ENCODE results near the gene TENM4.

Gene TENM4

DNA sequence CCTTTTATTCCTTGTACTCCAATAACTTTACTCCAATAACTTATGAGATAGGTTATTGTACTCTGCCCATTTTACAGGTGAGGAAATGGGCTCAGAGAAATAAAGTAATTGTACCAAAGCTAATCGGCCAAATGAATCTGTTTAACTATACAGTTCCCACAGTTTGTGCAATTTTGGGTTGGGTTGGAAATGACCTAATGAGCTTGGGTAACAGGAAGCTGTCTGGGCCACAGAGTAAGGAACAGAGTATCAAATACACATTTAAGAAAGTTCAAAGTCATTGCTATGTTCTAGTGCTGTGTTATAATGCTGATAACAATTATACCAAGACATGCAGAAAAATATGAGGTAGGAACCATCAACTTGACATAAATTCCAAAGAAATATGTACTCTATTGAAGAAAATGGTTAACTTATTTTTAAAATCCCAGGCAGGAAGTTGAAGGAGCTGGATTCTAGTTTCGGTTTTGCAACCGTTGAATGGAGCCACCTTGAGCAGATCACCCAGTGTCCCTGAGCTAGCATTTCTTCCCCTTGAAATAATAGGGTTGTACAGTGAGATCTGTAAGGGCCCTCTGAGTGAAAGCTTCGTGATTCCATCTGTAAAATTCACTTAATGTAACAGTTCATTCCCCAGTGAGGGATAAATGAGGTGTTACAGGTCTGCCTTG lies 505.3 kb downstream of the TENM4 start:
- DNase-seq (ENCODE audit: low spot score): no peak

GRCh38 chr11:78933350-78933749 lies 507.5 kb downstream of the TENM4 start:
- DNase-seq (ENCODE audit: low spot score): no peak

- no peak for DNase-seq (ENCODE audit: low spot score)
Observed at GRCh38 chr11:78932757-78933156, 508.1 kb downstream of the TENM4 start.

DNA sequence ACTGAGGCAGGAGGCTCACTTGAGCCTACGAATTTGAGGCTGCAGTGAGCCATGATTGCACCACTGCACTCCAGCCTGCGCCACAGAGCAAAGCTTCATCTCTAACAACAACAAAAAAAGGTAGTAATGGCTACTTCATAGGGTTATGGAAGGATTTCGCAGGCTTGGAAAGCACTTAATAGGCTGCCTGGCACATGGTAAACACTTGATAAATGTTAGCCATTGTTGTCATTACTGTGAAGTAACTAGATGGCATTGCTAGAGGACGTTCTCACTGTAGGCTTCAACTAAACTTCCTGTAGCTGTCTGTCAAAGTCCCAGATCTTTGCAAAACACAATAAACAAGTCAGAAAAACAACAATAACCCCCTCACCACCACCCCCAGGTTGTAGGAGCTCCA lies 508.9 kb downstream of the TENM4 start:
- DNase-seq (ENCODE audit: low spot score): no peak

DNA sequence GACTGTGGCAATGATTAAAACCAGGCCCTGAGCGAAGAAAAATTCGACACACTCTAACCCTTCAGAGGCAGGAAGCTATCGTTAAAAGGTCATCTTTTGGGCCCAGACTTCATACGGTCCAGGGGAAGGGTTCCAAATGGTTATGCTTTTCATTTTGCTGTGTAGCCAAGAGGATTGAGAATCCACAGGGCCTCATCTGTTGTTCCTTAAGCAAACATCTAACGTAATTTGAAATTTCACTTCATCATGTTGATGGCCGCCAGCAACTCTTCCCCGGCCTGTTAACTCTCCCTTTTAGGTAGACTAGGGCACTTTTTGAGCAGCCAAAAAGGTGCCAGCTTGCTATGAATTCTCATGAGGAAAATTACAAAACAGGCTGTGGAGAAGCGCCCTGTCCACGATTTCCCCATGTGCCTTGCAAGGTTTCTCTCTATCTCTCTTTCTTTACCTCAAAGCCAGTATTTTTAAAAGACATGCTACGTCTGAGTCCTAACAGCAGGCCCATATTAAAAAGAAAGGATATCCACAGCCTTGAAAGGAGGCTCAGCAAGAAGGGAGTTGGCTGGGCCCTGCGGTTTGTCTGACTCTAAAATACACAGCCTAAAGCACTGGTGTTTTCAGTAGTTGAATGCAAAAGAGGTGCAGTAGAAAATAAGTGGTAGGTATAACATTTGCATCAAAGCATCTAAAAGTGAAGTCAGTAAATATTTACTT lies 509.9 kb downstream of the TENM4 start:
- no peak for DNase-seq (ENCODE audit: low spot score)

DNA sequence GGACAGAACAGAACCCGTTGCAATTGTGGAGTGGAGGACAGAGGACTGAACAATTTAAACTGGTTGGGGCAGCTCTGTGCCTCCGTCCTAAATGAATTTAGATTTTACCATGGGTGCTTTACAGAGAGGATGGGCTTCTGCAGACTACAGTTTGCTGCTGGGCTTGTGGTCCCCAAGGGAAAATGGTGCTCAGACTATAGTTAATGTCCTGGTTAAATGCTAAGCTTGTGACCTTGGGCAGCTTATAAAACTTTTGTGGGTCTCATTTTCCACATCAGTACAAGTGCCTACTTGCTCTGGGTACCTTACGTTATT lies 511.0 kb downstream of the TENM4 start:
- DNase-seq (ENCODE audit: low spot score): no peak

GRCh38 chr11:78929207-78929905 lies 511.5 kb downstream of the TENM4 start:
- DNase-seq (ENCODE audit: low spot score): no peak

DNA sequence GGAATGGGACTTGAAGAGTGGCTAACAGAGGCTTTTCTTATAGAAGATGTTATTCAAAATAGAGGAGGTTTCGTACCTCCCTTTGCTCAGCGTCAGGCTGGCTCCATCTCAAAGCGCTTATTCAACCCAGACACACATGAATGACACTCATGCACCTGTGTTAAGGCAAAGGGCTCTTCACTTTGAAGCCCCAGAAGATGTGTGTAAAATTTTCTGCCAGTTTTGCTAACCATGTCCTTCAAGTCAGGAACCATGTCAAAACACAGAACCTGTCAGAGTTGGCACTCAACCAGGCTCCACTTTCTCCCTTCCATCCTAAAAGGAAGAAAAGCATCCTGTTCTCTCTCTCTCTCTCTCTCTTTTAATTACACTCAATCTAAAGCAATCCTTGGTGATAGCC lies 513.3 kb downstream of the TENM4 start:
- no peak for DNase-seq (ENCODE audit: low spot score)

GRCh38 chr11:78926633-78927338 lies 514.0 kb downstream of the TENM4 start:
- no peak for DNase-seq (ENCODE audit: low spot score)

DNA sequence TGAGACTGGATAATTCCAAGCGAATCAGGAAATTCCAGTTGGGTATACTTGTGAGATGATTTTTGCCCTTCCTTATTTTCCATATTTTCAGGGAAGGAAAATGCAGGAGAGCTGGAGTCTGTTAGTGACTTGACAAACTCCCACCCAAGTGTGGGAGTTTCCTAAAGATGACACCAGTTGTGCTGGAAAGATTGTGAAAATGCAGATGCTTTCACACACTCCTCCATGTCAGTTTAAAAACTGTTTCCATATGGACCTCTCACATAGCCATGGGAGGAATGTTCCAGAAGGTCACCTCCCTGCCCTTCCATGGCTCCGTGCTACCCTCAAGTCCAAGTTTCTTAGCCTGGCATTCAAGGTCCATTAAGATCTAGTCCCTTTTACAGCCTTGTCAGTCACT lies 515.4 kb downstream of the TENM4 start:
- no peak for DNase-seq (ENCODE audit: low spot score)

DNA sequence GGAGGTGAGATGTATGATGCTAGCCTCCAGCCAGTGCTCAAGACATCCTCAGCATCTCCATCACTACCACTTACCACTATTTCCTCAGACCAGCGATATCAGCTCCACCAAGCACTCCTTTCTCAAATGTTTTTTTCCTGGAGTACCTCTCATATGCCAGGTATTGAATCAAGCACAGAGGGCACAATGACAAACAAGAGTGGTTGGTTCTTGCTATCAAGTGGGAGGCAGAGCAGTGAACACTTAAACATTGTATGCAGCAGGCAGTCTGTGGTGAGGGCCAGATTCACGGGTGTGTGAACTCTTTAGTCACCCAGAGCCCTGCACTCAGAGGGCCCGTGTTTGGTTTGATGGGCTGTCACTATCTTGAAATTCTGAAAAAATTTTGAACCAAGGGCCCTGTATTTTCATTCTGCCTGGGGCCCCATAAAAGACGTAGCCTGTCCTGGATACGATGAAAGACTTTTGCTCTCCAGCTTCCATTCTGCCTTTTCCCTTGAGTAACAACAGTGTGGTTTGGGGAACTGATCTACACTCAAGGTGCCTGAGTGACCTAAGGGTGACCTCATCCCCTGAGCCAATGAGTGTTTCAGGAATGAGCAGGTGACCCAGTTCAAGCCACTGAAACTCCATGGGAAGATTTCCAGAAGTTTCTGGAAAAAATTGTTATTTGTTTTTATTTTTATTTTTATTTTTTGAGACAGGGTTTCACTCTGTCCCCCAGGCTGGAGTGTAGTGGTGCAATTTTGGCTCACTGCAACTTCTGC lies 517.8 kb downstream of the TENM4 start:
- no peak for DNase-seq (ENCODE audit: low spot score)

- DNase-seq (ENCODE audit: low spot score): no peak
Observed at GRCh38 chr11:78921509-78921908, 519.3 kb downstream of the TENM4 start.

DNA sequence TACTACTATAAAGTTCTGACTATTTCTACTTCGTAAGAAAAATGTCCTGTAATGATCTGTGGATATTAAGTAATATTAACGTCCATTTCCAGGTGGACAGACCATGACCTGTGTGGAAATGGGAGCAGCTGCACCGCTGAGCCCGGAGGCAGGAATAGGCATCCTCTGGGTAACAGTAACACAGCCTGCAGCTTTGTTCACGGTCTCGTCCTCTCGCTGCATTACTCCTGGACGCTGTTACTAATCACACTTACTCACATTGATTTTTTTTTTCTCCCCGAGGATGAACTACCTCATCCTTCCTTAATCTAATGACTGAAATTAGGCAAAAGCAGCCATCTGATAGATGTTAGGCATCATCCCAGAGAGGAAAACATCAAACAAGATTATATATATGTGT lies 520.5 kb downstream of the TENM4 start:
- DNase-seq (ENCODE audit: low spot score): no peak

DNA sequence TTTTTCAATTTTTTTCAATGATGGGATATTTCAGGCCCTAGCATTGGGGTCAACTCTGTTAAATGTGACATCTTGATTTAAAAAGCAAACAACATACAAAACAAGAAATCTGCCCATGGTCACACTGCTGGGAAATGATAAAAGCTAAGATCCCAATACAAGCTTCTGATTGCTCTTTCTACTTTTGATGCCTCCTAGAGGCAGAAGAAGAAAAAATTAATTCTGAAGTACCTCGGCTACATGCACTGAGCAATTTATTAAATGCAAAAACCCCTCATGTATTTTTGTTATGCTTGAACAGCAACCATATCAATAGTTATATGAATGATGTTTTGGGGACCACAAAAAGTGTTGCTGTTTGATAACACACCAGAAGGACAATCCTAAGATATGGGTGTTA lies 524.1 kb downstream of the TENM4 start:
- no peak for DNase-seq (ENCODE audit: low spot score)

GRCh38 chr11:78914503-78914902 lies 526.3 kb downstream of the TENM4 start:
- DNase-seq (ENCODE audit: low spot score): no peak

DNA sequence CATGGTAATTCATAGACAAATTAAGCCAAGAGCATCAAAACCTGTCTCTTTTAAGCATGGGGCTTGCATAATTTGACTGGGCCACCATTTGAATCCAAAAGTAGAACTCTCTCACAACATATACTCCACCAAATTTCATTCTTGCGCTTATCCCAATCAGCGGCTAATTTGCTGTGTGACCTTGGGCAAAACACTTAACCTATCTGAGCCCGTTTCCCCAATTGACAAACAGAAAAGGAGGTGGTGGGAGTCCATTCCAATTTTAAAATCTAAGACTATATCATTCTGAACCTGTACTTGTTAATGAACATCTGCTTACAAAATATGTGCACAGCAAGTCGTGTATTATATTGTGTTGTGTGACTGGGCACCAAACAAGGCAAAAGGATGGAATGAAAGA lies 528.1 kb downstream of the TENM4 start:
- no peak for DNase-seq (ENCODE audit: low spot score)

DNA sequence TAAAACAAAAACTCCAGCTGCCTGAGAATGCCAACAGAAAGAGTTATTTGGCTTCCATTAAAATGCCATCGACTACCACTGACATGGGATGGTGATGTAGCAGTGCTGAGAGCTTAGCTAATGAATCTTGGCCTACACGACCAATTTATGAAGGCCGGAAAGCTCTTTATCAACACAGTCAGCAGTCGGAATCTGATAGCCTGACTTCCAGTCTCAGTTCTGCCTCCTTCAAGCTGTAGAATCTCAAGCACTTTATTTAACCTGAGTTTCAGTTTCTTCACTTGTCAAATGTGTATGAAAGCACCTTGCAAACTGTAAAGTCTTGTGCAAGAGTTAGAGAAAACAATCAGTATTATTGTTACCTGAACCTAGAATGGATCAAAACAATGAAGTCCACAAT lies 530.5 kb downstream of the TENM4 start:
- no peak for DNase-seq (ENCODE audit: low spot score)

DNA sequence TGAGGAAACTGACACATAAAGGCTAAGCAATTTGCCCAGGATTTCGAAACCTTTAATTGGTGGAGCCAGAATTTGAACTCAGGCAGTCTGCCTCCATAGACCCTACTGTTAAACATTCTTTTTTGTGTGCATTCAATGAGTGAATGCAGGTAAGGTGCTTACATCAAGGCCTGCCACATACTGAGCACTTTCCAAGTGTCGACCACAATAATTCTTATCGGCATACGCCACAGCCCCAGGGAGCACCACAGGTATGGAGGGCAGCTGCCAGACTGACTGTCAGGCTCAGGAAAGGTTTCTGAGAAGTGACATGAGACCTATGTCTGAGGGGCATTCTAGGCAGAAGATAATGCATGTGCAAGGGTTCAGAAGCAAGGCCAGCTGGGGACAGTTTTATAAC lies 531.4 kb downstream of the TENM4 start:
- DNase-seq (ENCODE audit: low spot score): no peak

GRCh38 chr11:78907636-78908035 lies 533.2 kb downstream of the TENM4 start:
- DNase-seq (ENCODE audit: low spot score): no peak

DNA sequence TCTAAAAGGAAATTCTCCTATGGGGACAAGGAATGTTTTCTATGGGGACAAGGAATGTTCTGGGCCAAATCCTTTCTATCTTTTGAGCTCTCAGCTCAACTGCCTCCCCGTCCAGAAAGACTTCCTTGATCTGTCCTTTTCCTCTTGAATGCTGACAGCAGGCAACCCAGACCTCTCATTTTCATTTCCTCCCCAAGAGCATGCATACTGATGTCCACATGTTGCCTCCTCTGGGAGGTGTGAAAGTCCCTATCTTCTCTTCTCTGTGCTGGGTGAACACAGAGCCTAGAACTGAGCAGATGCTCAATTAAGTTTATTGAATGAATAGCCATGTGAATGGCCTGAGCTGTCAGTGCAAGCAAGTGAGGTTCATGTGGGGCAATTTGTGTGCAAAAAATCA lies 534.3 kb downstream of the TENM4 start:
- DNase-seq (ENCODE audit: low spot score): no peak

- no peak for DNase-seq (ENCODE audit: low spot score)
Observed at GRCh38 chr11:78905756-78906155, 535.1 kb downstream of the TENM4 start.
